ENCODE results near the gene GNAT1.

GNAT1 gene

DNA sequence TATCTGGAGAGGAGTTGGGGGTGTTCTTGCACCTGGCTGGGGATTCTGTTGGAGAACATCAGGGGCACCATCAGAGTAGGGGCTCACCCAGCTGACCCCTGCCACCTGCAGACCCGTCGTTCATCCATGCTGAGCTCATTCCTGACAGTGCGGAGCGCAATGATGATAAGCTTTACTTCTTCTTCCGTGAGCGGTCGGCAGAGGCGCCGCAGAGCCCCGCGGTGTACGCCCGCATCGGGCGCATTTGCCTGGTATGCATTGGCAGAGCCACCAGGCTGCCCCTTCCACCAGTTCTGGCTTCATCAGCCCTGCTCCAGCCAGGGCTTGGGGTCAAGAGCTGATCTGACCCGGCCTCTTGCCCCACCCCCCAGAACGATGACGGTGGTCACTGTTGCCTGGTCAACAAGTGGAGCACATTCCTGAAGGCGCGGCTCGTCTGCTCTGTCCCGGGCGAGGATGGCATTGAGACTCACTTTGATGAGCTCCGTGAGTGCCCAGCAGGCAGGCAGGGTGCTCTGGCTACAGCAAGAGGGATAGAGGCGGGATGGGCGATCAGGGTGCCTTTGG lies 8.8 kb upstream of the GNAT1 start:
- no peak for DNase-seq

DNA sequence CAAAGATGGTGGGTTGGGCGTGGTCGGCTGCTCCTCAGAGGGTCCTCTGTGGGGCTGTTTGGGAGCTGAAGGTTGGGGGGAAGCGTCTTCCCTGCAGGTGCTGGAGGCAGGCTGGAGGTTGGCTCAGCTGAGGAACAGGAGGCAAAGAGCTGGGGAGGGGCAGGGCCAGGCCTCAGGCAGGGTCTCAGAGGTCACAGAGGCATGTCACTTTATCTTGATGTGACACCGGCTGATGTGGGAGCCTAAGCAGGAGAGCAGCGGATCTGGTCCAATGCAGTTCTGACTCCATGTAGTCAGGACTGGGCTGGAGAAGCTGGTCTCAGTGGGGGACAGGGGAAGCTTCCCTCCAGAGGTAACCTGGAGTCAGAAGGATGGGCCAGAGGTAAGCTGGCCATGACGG lies 7.7 kb upstream of the GNAT1 start:
- no peak for DNase-seq

DNA sequence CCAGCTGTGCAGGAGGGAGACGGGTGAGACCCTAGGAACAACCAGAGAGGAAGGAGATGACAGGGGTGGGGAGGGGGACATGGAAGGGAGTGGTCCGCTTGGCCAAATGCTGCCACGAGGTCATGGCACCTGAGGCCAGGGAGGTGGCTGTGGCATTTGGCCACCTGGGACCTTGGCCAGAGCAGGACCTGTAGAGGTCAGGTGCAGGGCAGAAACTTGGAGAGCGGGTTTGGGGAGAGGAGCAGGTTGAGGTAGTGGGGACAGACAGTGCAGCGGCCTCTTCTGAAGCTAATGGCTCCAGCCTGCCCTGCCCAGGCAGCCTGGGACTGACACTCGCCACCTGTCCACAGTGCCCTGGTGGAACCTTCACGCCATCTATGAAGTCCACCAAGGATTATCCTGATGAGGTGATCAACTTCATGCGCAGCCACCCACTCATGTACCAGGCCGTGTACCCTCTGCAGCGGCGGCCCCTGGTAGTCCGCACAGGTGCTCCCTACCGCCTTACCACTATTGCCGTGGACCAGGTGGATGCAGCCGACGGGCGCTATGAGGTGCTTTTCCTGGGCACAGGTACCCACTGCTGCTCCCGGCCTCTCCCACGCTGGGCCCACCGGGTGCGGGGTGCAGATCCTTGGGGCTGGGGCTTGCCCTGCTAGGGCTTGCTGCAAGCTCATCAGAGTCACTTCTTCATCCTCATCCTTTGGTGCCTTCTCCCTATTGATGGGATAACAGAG lies 7.0 kb upstream of the GNAT1 start:
- no peak for DNase-seq

DNA sequence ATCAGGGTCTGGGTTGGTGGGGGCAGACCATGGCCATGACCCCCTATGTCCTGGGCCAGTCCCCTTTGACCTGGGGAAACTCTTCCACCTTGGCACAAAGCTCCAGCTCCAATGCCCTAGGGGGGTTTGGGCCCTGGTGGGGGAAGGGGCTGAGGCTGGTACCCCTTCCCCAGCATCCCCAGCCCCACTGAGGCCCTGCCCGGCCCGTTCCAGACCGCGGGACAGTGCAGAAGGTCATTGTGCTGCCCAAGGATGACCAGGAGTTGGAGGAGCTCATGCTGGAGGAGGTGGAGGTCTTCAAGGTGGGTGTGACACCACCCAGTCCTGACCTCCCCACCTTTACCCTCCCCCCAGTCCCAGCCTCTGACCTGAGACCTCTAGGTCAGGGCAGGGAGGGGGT lies 6.2 kb upstream of the GNAT1 start:
- DNase-seq = no peak

DNA sequence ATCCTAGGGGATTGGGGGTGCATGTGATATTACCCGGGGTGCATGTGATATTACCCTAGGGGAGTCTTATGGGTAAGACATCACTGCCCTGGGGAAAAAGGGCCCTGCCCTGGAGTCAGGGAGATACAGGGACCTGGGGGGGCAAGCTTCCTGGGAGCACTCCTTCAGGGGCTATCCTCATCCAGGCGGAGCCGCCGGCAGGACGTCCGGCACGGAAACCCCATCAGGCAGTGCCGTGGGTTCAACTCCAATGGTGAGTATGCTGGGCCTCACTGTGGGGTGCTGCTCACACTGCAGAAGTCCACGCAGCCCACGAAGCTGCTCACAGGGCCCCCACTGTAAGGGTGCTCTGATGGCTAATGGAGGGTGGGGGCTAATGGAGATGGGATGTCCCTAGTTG lies 5.3 kb upstream of the GNAT1 start:
- DNase-seq = no peak

DNA sequence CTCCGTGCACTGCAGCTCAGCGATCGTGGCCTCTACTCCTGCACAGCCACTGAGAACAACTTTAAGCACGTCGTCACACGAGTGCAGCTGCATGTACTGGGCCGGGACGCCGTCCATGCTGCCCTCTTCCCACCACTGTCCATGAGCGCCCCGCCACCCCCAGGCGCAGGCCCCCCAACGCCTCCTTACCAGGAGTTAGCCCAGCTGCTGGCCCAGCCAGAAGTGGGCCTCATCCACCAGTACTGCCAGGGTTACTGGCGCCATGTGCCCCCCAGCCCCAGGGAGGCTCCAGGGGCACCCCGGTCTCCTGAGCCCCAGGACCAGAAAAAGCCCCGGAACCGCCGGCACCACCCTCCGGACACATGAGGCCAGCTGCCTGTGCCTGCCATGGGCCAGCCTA lies 3.7 kb upstream of the GNAT1 start:
- DNase-seq = no peak

DNA sequence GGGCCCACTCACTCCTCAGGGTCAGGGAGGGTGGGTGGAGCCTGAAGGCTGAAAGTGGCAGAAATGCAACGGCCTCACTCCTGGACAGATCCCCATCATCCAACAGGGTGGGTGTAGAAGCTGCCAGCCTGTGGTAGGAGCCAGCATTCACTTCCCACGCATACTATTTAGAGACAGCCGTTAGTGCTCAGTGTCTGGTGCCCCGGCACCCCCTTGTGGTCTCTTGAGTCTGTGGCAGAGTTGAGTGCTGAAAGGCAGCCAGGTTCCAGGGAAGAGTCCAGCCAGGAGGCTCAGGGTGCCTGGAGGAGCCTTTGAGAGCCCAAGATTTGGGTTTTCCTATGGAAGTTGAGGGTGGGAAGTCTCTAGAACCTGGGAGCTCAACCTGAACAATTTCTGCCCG lies 2.1 kb upstream of the GNAT1 start:
- peak; percentile 67 for DNase-seq

DNA sequence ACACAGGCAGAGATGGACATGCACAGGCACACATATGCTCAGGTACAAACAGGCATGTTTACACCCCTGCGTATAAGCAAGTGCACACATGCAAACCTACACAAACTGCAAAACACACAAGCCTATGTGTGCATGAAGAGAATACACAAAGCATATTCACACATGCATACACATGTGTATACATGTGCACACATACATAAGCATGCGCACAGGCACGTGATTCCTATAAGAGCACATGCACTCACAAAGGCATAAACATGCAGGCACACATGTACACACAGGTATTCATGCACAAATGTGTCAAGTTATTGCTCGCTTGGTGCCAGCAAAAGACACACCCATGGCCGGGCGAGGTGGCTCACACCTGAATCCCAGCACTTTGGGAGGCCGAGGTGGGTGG lies 1.4 kb upstream of the GNAT1 start:
- DNase-seq = no peak

DNA sequence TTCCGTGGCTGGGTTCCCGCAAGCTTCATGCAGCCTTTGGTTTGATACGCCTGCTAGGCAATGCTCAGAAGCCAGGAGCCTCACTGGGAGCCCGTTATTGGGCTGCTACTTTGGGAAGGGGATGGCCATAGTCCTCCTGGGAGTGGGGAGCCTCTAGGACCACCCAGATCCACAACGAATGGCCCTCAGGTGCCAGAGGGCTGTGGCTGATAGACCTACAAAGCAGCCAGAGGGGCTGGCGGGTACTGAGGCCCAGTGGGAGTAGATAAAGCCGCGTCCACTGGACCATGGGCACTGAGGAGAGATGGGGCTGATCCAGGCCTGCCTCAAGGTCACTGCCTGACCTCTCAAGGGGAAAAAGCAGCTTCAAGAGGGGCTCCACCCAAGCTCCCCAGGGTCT lies 714 bp downstream of the GNAT1 start:
- DNase-seq = no peak

DNA sequence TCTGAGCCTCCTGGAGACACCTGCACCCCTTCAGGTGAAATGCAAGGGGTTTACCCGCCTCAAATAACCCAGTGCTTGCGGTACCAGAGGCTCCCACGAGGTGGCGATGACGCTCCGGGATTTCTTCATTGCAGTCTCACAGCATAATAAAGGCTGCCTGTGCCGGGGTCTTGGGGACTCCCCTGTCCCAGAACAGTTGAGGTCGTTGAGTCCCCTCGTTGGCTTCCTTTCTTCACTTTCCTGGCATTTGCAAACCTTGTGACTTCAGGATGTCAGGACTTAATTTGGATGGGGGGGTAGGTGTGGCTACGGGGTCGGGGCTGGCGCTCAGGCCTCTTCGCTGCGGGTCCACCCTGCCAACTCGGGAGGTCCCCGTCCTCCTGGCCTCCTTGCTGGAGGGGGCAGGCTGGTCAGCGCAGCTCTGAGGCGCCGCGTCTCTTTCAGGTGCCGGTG lies 1.3 kb downstream of the GNAT1 start:
- DNase-seq = peak; percentile 50

DNA sequence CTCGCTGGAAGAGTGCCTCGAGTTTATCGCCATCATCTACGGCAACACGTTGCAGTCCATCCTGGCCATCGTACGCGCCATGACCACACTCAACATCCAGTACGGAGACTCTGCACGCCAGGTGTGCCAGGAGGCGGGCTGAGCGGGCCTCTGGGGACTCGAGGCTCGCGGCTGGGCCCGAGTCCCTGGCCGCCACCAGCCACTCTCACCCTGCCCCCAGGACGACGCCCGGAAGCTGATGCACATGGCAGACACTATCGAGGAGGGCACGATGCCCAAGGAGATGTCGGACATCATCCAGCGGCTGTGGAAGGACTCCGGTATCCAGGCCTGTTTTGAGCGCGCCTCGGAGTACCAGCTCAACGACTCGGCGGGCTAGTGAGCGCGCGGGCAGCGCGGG lies 1.9 kb downstream of the GNAT1 start:
- no peak for DNase-seq

DNA sequence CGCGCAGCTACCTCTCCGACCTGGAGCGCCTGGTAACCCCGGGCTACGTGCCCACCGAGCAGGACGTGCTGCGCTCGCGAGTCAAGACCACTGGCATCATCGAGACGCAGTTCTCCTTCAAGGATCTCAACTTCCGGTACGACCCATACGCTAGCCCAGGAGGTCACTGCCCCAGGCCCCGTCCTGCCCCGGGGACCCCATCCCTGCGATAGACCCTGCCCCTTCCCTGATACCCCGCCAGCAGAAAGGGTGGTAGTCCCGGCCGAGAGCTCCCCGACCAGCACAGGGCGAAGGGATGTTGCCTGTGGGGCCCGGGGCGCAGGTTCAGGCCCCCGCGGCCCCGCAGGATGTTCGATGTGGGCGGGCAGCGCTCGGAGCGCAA lies 2.3 kb downstream of the GNAT1 start:
- DNase-seq = no peak

DNA sequence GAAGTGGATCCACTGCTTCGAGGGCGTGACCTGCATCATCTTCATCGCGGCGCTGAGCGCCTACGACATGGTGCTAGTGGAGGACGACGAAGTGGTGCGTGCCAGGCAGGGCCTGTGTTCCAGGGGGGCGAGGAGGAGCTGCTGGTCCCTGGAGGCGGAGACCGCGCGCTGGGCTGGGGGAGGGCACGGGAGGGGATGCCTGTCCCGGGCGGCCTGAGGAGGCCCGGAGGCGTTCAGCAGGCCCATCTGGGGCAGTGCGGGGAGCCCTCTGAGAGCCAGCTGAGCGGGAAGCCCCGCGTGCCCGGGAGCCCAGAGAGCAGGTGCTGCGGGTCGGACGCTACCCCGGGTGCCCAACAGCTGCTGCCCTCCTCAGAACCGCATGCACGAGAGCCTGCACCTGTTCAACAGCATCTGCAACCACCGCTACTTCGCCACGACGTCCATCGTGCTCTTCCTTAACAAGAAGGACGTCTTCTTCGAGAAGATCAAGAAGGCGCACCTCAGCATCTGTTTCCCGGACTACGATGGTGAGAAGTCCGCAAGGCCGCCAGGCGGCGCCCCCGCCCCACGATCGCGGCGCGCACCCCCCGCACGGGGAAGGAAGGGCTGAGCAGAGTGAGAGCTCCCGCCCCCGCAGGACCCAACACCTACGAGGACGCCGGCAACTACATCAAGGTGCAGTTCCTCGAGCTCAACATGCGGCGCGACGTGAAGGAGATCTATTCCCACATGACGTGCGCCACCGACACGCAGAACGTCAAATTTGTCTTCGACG lies 2.9 kb downstream of the GNAT1 start:
- peak; percentile 43 for DNase-seq

DNA sequence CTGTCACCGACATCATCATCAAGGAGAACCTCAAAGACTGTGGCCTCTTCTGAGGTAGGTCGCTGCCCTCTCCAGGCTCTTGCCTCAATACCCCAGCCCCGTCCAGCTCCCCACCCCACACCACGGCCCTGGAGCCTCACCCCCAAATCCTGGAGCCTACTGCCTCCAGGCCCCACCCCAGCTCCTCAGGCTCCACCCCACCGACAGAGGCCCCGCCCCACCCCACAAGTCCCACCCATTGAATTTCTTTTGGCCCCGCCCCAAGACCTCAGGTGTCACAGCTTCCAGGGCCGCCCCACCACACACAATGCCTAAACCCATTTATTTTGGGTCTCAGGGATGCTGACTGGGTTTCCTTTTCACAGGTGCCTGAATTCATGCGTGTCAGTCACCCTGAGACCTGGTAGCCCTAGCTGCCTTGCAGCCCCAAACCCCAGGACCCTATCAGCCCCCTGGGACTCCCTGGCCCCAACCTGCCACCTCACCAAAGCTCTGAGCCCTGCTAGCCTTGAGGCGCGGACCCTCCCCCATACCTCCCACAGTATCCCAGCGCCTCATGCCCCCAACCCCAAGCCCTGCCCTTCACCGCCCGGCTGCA lies 3.6 kb downstream of the GNAT1 start:
- no peak for DNase-seq

DNA sequence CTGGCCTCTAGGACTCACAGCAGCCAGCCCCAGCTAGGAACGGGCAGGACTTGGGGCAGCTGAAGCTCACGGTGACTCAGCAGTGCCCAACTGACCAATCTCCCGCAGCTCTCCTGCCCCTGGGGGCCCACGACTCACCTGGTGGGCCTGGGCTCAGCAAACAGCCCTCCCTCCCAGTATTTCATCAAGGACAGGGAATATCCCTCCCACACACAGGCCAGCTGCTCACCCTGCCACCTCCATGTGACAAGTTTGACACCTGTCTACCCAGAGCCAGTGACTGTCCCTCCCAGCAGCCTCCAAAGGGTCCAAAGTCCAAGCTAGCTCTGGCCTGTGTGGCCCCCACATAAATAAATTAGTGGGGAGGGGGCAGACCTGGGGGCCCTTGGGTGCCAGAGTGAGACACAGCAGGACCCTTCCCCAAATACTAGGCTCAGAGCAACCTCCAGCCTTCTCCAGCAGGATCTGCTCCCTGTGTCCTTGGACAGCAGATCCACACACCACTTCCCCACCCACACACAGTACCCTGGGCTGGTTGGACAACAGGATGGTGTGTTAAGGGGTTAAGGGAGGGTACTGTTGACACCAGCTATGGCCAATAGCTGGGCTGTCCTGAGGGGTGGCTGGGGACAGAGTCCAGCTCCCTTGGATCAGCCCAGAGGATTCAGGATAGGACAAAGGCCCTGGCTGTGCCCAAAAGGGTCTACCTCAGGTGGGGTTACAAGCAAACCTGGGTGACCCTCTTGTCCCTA lies 4.3 kb downstream of the GNAT1 start:
- DNase-seq = no peak

DNA sequence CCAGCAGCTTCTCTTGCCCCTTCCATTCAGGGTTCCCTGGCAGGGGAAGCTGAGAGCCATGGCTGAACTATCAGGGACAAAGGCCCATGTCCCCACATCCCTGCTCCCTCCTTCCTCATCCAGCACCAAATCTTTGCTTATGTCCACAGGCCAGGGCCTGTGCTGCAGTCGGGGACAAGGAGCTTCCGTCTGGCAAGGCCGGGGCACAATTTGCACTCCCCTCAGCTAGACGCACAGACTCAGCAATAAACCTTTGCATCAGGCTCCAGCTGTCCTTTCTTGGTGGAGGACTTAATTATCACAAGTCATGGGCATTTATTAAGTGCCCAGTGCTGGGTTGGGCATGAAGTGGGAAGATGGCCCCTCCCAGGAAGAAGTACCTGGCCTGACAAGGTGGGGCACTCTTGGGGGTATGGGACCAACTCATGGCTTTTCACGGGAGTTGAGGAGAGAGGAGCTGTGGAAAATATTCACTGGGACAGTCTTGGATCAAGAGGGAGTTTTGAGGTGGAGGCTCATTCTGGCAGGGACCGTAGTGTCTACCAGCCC lies 4.9 kb downstream of the GNAT1 start:
- DNase-seq = no peak

DNA sequence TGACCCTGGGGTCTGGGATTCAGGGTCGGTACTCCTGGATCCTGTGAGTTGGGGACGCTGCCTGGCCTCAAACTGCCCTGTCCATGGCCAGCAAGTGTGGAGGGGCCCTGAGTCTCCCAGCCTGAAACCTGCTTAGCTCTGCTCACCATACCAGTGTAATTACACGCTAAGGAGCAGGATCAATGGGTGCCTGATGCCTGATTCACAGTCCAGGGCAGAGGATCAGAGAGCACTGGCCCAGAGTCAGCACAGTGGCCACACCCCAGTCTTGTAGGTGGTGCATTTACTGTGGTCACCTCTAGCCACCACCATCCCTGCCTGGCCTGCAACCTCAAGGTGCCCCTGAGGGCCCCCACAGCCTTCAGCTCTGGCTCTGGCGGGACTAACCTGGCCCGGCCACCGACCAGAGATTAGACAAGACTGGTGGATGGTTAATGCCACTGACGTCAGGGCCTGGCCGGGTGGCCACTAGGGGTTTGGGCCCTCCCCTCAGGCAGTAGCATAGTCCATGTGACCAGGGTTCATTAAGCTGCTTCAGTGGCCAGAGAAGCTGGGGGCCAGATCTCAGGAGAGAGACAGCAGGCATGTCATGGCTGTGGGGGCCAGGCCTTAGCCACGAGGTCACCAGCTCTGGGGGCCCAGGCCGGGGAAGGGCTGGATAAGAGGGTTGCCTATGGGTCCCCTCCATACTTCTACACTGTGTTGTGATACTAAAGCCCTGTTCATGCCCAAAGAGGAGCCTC lies 10.3 kb downstream of the GNAT1 start:
- DNase-seq = no peak

DNA sequence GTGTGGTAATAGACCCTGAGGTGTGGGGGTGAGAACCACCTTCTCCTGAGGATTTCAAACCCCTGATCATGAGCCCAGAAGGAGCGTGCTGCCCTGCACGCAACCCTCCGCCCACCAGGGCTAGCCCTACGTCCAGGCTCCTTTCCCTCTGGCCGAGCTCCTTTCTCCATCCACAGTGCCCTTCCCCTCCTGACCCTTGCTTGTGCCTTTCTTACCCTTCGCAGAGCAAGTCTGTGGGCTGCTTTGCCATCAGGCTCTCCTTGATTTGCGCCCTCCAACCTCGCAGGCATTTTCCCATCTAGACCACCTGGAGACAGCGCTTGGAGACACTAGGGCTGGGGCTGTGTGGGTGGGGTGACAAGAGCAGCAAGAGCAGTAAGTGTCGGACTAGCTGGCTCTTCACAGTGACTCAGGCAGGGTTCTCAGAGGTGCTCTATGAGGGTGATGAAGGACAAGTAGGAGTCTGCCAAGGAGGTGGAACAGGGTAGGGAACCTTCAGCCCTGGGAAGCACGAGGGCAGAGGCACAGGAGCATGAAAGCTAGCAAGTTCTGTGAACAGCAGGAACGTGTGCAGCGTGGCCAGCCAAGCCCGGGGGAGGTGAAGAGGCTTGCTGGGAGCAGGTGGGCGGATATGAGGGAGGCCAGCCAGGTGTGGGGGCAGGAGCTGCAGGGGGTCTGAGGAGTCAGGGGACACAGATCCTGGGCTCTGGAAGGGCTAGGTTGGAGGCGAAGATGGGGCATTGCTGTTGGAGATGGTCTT lies 11.1 kb downstream of the GNAT1 start:
- DNase-seq = no peak

DNA sequence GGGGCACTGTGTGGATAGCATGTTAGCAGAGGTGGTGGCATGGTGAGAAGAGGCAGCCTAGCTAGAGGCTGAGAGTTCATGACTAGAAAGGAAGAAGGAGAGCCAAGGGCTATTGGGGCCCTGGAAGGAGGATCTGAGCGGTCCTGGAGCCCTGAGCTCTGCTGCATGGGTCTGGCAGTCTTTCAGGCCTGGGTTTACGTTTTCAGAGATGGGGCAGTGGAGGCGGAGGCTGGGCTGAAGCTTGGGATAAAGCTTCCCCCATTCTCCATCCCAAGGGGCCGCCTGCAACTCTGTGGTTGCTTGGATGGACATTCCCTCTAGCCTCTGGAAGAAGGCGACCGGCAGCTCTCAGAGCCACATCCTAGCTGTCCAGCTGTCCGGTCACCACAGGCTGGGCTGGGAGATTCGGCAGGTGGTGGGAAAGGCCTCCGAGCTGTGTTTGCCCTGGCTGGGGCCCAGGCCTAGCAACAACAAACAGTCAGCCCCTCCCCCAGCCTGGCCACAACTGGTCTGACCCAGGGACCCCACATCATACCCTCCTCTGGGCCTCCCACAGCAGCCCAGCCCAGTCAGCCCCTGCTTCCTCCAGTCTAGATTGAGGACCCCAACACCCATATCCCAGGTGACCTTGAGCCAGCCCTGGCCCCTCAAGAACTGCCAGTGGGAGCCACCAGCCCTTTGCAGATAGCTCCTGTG lies 11.9 kb downstream of the GNAT1 start:
- no peak for DNase-seq
